M059J (cell line): Measurements from ENCODE around the gene WDR90. TPM values are rescaled to one million over a fixed set of nuclear protein-coding genes. Genes with fewer than 3 reads are reported as not detected.

Experiments used
- DNase-seq: peaks from one replicate; pipeline ENCODE4 v3.0.0-alpha.2; 2012; ENCODE audit warnings: low read depth
- total RNA-seq: library from RNA; depleted of rRNA; stranded (reverse); fragments of >200 nt; shearing (Covaris generic); gene quantifications from 2 replicates; pipeline ENCODE4 v1.2.3, GENCODE V29; 2014

WDR90 gene
- total RNA-seq, 1 experiment from 2014 or later = 16.1 TPM

DNA sequence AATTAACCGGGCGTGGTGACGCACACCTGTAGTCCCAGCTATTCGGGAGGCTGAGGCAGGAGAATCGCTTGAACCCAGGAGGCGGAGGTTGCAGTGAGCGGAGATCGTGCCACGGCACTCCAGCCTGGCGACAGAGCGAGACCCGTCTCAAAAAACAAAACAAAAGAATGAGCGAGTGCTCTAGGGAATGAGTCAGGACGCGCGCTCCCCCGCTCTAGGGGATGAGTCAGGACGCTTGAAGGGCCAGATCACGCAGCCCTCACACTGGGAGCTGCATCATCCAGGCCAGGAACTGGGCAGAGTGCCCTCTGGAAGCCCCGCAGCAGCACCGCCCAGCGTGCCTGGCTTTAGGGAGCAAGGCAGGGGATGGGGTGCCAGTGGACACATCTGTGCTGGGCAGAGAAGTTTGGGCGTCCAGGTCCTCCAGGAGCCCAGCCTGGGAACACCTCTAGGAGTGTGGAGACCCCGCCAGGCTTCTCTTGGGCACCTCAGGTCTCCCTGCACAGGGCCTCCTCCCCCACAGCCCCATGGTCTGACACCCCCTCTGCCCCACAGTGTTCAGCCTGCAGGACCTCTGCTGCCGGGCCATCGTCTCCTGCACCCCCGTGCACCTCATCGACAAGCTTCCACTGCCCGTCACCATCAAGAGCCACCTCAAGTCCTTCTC is 22.2 kb upstream of the WDR90 start:
- peak; percentile 98 for DNase-seq

DNA sequence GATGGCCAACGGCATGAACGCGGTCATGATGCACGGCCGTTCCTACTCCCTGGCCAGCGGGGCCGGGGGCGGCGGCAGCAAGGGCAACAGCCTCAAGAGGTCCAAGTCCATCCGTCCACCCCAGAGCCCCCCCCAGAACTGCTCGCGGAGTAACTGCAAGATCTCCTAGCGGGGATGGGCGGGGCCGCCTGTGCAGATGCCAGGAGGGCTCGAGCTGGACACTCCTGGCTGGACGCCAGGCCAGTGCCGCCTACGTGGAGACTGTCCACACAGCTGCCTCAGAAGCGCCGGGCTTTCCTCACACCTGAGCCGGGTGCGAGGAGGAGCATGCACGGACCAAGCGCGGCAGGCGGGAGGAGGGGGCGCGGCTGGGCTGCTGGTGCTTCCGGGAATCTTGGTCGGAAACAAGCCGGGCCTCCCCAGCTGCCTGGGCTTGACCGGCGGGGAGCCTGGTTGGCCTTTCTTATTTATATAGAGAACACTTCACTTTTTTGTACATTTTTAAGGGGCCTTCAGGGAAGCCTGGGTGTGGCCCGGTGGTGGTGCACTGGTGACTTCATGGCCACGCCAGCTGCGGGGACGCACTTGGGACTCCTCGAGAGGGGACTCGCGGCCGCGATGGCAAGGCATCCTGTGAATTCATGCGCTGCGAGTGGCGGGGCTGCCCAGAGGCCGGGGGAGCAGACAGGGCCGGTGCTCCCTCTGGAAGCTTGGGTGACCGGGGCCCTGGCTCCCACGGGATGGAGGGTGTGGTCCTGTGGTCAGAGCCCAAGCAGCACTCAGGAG is 21.5 kb upstream of the WDR90 start:
- DNase-seq = peak; percentile 36

DNA sequence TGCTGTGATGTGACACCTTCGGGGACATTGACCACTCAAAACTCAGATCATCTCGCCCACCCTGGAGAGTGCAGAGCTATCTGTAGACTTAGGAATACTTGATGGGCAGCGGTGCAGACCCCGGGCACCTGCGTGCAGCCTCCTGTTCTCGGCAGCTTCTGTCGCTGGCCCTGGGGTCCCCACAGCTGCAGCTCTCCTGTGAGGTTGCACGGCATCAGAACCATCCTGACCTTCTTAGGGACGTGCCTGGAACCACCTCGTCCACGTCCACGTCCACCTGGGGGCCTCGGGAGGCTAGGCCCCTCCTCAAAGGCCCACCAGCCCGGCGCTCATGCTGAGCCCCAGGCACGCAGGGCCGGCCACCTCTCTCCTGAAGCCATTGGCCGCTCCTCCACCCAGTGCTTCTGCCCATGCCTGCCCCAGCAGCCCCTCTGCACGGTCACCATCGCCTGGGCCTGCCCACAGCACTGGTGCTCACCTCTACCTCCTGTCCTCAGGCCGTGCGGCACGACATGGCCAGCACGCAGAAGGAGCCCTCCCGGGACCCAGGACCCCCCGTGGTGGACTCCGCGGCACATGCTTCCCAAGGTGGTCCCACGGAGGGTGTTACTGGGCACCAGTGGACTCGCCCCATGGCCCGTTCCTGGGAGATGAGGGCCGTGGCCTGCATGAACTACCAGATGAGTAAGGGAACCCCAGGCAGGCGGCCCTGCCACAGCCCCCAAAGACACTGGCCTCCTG is 20.7 kb upstream of the WDR90 start:
- no peak for DNase-seq

DNA sequence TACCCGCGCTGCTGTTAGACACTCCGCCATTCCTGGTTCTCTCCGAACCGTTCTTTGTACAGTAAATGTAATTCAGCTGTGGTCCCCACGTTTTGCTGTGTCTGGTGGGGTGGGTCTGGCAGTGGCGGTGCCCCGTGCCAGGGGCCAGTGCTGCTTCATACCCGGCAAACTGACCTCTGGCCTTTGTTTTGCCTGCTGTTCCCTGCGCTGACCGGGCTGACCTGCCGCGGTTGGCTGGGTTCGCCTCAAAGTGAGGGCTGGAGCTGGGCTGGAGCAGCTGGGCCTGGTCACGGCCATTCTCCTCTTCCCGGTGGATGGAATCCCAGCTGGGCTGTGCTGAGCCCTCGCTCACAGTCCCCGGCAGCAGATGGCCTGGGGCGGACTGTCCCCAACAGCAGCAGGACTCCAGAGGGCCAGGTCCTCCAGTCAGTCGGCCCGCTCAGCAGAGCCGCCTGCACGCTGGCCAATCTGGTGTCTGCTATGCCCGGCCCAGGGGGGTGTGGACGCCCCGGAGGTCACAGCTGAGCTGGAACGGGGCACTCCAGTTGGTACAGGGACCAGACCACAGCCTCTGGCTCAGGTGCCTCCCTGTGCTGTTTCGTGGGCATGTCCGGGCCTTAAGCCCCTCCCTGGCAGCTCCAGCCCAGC is 19.9 kb upstream of the WDR90 start:
- no peak for DNase-seq

DNA sequence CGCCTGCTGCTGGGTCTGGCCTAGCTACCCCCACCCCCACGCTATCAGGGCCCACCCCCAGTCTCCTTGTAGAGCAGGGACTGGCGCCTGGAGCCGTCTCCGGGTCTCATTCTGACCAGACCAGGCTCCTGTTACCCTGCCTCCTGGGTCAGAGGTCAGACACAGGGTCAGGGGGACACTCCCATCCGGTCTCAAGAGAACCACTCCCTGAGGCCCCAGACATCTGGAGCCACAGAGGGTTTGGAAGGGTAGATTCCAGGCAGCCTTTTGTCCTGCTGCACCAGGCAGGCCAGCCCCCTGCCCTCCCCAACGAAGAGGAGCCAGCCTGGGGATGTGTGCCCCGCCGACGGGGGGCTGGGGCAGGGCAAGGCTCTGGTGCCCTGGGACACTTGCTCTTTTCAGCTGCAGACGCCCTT is 19.3 kb upstream of the WDR90 start:
- DNase-seq = no peak

DNA sequence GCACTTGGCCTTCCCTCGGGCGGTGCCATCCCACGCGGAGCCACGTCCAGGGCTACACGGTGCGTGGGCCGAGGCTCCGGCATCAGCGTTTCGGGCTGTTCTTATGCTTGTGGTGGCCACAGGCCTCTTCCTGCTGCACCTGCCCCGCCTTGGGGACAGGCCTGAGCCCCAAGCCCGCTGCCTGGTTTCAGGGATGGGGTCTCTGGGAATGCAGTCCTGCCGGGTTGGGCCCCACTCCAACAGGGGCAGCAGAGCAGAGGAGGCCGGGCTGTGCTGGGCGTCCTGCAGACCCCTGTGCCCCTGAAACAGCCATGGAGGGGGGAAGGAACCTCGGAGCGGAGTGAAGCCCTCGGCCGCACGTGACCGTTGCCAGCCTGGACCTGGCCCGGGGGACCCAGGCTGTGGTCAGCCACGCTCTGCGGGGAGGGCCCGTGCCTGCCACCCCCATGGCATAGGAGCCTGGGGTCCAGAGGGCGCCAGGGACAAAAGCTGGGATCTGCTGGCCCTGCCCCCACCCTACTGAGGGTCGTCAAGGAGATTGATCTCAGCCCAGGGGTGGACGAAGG is 18.8 kb upstream of the WDR90 start:
- no peak for DNase-seq

DNA sequence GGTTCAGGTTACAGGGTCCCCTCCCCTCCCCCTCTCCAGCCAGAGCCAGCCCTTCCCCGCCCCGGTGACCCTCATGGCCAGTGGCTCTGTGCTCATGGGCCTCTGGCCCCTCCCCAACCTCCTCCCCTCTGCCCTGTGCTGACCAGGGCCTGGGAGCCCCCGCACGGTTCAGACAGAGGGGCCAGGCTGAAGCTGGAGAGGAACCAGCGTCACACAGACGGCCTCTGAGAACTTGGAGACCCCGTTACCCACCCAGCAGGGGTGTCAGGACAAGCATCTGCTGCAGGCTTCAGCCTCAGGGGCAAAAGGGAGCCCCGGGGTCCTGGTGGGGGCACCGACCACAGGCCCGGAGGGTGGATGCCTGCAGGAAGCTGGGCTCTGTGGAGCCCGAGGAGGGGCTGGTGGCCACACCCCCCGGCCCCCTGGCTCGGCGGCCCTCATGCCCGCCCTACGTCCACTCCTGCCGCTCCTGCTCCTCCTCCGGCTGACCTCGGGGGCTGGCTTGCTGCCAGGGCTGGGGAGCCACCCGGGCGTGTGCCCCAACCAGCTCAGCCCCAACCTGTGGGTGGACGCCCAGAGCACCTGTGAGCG is 18.3 kb upstream of the WDR90 start, which contains the start of gene WFIKKN1:
Gene WFIKKN1, plus strand, starts transcription at position 171 of the 591 bp plus-strand sequence. Its CDS starts 269 bp downstream, at position 440.
- DNase-seq = no peak

DNA sequence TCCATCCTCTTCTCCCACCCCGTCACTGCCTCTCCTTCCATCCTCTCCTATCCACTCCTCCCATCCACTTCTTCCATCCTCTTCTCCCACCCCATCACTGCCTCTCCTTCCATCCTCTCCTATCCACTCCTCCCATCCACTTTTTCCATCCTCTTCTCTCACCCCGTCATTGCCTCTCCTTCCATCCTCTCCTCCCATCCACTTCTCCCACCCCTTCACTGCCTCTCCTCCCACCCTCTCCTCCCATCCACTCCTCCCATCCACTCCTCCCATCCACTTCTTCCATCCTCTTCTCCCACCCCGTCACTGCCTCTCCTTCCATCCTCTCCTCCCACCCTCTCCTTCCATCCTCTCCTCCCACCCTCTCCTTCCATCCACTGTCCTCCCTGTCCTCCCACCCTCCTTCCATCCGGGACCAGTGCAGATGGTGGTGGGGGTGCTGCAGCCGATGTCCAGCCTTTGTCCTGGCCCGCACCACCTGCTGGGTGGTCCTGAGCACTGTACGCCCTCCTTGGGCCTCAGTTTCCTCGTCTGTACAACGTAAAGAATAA is 17.3 kb upstream of the WDR90 start:
- DNase-seq = no peak

DNA sequence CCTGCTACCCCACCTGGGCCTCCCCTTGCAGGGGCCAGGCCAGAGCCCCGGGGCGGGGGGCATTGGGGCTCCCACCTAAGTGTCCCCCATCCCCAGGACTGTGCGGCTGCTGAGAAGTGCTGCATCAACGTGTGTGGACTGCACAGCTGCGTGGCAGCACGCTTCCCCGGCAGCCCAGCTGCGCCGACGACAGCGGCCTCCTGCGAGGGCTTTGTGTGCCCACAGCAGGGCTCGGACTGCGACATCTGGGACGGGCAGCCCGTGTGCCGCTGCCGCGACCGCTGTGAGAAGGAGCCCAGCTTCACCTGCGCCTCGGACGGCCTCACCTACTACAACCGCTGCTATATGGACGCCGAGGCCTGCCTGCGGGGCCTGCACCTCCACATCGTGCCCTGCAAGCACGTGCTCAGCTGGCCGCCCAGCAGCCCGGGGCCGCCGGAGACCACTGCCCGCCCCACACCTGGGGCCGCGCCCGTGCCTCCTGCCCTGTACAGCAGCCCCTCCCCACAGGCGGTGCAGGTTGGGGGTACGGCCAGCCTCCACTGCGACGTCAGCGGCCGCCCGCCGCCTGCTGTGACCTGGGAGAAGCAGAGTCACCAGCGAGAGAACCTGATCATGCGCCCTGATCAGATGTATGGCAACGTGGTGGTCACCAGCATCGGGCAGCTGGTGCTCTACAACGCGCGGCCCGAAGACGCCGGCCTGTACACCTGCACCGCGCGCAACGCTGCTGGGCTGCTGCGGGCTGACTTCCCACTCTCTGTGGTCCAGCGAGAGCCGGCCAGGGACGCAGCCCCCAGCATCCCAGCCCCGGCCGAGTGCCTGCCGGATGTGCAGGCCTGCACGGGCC is 16.5 kb upstream of the WDR90 start:
- DNase-seq = no peak

DNA sequence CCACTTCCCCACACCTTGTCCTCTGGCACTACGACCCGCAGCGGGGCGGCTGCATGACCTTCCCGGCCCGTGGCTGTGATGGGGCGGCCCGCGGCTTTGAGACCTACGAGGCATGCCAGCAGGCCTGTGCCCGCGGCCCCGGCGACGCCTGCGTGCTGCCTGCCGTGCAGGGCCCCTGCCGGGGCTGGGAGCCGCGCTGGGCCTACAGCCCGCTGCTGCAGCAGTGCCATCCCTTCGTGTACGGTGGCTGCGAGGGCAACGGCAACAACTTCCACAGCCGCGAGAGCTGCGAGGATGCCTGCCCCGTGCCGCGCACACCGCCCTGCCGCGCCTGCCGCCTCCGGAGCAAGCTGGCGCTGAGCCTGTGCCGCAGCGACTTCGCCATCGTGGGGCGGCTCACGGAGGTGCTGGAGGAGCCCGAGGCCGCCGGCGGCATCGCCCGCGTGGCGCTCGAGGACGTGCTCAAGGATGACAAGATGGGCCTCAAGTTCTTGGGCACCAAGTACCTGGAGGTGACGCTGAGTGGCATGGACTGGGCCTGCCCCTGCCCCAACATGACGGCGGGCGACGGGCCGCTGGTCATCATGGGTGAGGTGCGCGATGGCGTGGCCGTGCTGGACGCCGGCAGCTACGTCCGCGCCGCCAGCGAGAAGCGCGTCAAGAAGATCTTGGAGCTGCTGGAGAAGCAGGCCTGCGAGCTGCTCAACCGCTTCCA is 15.7 kb upstream of the WDR90 start:
- no peak for DNase-seq

DNA sequence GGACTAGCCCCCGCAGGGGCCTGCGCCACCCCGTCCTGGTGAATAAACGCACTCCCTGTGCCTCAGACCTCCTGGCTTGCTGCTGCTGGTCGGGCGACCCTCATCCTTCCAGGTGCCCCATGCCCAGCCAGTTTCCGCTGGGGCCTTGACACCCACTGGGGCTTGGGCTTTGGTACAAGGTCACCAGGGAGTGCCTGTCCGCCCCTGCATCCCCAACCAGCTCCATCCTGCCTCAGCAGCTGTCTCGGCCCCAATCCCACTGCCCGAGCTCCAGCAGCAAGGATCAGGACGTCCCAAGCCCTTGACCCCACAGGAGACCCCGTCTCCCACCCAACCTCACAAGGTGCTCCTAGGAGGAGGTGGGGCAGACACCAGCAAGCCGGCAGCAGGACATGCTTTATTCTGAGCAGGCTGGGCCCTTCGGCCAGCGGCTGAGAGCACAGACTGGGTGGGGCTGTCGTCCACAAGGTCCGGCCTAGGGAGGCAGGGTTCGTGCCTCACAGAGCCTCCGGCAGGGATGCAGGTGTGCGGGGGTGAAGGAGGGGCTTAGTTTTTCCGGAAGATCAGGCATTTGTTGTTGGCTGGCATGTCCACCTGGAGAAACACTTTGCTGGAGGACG is 15.0 kb upstream of the WDR90 start:
- DNase-seq = no peak

DNA sequence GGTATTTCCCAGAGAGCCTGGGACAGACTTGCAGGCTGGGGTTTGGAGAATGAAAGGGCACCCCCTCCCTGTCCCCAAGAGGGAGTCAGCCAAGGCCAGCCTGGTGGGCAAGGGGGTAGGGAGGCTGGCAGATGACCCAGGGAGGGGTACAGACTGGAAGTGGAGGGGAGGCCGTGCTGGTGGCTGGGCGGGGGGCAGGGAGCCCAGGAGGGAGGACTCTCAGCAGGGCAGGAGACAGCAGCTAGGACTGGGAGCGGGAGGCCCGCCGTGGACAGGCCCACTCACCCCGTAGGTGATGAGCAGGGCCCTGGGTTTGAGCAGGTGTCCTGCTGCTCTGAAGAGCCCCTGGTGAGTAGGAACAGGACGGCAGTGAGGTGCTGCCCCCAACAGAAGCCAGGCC is 14.2 kb upstream of the WDR90 start:
- DNase-seq = no peak

DNA sequence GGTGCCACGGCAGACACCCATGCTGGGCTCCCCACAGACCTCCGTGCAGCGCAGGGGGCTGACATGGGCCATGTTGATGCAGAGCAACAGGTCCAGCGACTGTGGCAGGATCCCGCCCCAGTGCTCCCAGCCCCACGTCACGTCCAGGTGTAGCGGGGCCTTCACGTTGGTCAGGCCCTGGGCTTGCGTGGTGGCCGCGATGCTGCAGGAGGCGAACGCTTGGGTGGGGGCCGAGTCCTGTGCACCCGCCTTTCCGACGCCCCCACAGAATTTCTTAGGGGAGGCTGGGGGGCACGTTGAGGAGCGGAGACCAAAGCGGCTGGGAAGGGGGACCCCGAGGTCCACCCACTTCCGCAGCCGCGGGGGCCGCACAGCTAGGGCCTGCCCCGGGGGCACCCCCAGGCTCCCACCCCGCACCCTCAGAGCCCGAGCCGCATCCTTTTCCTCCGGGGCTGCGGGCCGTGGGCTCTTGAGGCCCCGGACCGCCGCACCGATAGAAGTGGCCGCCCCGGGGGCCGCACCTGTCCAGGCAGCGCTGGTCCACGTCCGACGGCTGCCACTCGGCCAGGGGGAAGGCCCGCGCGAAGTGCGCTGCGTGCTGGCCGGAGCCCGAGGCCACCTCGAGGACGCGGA is 13.5 kb upstream of the WDR90 start:
- no peak for DNase-seq

DNA sequence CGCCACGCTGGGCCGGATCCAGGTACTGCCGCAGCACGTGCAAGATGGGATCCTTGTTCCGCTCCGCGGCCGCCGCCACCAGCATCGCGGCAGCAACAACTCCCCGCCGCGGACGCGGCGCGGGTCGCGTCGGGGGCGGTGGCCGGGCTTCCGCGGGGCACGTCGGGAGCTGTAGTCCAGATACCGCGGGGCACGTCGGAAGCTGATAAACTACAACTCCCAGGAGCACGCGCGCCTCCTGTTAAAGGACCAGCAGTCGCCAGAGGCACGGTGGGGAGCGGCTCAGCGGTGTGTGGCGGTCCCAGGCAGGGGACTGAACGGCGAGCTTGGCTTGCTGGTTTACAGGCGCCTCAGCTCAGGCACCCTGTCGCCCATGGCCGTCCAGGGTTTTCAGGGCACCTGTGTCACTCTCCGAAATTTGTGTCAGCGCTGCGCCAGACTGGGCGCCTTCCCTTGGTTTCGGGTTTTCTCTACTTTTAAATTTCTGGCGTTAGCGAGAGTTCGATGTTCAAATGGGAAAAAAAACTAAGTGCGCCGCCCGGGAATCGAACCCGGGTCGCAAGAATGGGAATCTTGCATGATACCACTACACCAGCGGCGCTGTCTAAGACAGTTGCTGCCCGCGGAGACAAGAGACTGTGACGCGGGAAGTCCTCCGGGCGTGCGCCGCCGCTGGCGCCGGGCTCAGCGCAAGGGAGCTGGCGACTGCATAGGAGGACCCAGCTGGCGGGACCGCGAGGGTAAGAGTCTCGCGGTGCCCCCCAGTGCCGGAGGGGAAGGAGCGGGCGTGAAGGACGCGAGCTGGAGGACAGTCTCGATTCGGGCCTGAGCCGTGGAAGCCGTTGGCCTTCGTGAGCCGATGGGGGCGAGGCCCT is 12.7 kb upstream of the WDR90 start, which contains the start of gene METTL26:
Gene METTL26, minus strand, starts transcription at position 100 of the 875 bp plus-strand sequence. Its CDS starts 15 bp downstream, at position 85.
- DNase-seq = peak; percentile 92

DNA sequence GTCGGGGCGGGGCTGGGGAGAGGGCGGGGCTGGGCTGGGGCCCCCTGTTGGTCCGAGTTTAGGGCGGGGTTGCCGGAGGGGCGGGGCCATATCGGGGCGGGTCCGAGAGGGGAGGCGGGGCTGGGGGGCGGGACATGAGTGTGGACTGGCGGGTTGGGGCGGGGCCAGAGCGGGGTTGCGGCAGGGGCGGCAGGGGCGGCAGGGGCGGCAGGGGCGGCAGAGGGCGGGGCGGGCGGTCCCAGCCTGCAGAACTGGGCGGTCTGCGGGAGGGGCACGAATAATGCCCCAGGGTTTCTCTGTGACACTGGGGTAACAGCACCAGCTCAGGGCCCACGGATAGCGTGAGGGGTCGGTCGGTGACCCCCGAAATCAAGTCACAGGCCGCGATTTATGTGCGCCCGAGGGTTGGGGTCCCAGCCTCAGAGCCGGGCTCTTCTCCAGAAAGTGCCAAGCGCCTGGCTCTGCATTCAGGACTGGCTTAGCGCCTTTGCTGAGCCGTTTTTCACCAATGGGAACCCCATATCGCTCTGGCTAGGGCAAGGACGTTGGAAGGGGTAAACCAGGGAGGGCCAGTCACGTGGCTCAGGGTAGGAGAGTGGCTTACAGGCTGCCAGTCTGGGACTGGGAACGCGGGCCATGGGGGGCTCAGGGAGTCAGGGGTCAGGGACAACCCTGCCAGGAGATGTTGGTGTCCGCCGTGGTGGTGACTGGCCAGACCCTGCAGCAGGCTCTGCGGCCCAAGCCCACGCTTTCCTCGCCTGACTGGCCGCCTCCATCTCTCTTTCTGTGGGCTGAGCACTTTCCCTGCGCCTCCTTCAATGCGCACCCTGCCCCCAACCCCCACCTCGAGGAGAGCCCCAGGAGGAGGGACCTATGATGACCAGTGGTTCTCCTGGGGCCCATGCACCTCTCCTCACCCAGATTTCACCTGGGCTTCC is 11.8 kb upstream of the WDR90 start:
- peak; percentile 29 for DNase-seq

DNA sequence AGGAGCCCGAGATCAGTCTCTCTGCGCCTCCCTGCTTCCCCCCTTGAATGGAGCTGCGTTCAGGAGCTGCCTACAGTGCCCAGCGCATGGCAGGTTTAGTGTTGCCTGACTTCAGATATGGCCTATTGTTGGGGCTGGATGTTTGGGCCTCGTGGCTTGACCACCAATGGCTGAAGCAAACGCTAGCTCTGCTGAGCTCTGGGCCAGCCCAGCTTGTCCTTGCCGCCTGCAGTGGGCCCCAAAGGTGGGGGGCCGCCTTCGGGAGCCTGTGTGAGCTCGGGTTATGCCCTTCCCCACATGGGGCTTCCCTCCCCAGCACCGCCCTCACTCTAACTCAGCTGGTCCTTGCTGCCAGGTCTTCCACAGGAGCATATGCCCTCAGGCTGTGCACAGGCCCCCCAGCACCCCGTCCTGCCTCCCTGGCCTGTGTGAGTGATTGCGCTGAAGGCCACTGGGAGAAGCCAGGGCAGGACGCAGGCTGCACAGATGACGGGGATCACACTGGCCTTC is 11.1 kb upstream of the WDR90 start:
- no peak for DNase-seq
